ENCODE data around the gene PCGF6. TPM values are rescaled to one million over a fixed set of nuclear protein-coding genes. Genes with fewer than 3 reads are reported as not detected.

PCGF6 gene
- polyA plus RNA-seq, 1 of the 3 experiments (the other 2 are of a cell fraction) = 5.1 TPM

- ChIA-PET CTCF (interaction anchor here (1.7 to 2.3 kb wide), 2 partner anchors 16 to 18 kb away, joined by 4 to 12 read pairs; partner anchors contain the start of gene TAF5), POLR2A (interaction anchor here (1.0 to 1.2 kb wide), 2 partner anchors 46 to 73 kb away, joined by 3 to 6 read pairs; partner anchors contain the start of genes ATP5MK and PDCD11)
- Histone ChIP-seq H4K20me1 (ENCODE audit: insufficient read depth) (no peaks in the 10 kb centered on the region), H3F3A (replicated peaks; ENCODE audit: insufficient read depth) (peaks cover 14% of the 10 kb centered on the region), H3K79me2 (ENCODE audit: insufficient read depth) (peaks cover 31% of the 10 kb centered on the region), H3K27me3 (ENCODE audit: insufficient read depth) (no peaks in the 10 kb centered on the region), H3K36me3 (replicated peaks in 1 of 2; ENCODE audit: control insufficient read depth in 1 of 2, insufficient read depth in 2 of 2, low read length in 1 of 2) (peaks cover 15 to 31% of the 10 kb centered on the region in 2 experiments), H2AFZ (ENCODE audit: low read depth) (peak overlapping the region; percentile 91; the same call in 1 of the 2 replicates), H3K4me3 (ENCODE audit: low read depth in 2 of 2, low read length in 1 of 2) (peak overlapping the region; percentile 64 to 89), H3K4me2 (peak overlapping the region; percentile 93), H3K9ac (peak overlapping the region; percentile 83), H3K9me2 (no peaks in the 10 kb centered on the region), H3K27ac (ENCODE audit: low read depth in 2 of 2, low read length in 1 of 2) (peak overlapping the region; percentile 64 to 71), H3K4me1 (ENCODE audit: control insufficient read depth in 1 of 2, insufficient read depth in 2 of 2, low read depth in 1 of 2, low read length in 1 of 2) (no peaks in the 10 kb centered on the region; a peak in 1 of 4 replicates), H3K9me3 (no peaks in the 10 kb centered on the region)
- DNase-seq = no peak
- WGBS (ENCODE audit: low lambda C conversion rate) = 28% methylated on average over 15 of the region's 16 CpGs
- no peak for TF ChIP-seq TAF1 (IDR thresholded peaks at IDR 0.05; ENCODE audit: borderline replicate concordance, low read depth, low read length)
- TF ChIP-seq TEAD4 (IDR thresholded peaks at IDR 0.05; ENCODE audit: borderline replicate concordance, insufficient read depth) = no peak
- no peak for TF ChIP-seq RXRA (IDR thresholded peaks at IDR 0.05; ENCODE audit: borderline replicate concordance, low read depth)
- no peak for TF ChIP-seq SIN3A (IDR thresholded peaks at IDR 0.05; ENCODE audit: borderline replicate concordance, low read depth, low read length)
- no peak for TF ChIP-seq FOSL2 (IDR thresholded peaks at IDR 0.05; ENCODE audit: borderline replicate concordance, low read depth)
- TF ChIP-seq ELF1 (IDR thresholded peaks at IDR 0.05) = no peak
- TF ChIP-seq TCF12 (IDR thresholded peaks at IDR 0.05) = no peak
- no peak for TF ChIP-seq FOXJ3 (CRISPR knock-in tag; IDR thresholded peaks at IDR 0.05)
- TF ChIP-seq GABPA (IDR thresholded peaks at IDR 0.05; ENCODE audit: low read depth) = no peak
- TF ChIP-seq RCOR1 (IDR thresholded peaks at IDR 0.05; ENCODE audit: low read length) = no peak
- TF ChIP-seq NFIC (IDR thresholded peaks at IDR 0.05; ENCODE audit: borderline replicate concordance) = no peak
- no peak for TF ChIP-seq SMC3 (IDR thresholded peaks at IDR 0.05; ENCODE audit: low read depth, low read length)
Measured at GRCh38 chr10:103350175-103350516, 794 bp downstream of the PCGF6 start.

DNA sequence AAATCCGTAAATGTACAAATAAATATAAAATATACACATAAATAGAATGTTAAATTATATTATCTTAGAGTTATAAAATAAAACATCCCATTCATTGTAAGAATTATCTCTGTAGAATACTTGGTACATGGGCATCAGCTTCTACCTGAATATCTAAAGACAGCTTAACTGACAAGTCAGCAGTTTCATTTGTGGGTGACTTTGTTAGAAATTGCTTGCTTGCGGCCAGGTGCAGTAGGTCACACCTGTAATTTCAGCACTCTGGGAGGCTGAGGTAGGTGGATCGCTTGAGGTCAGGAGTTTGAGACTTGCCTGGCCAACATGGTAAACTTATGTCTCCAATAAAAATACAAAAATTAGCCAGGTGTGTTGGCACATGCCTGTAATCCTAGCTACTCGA, 14.6 kb downstream of the PCGF6 start:
- Histone ChIP-seq H3F3A (replicated peaks; ENCODE audit: insufficient read depth) (peaks cover 9% of the 10 kb centered on the region), H4K20me1 (ENCODE audit: insufficient read depth) (no peaks in the 10 kb centered on the region), H3K4me3 (ENCODE audit: low read depth in 2 of 2, low read length in 1 of 2) (no peak overlapping the region), H3K27ac (ENCODE audit: low read depth in 2 of 2, low read length in 1 of 2) (no peak overlapping the region), H3K79me2 (ENCODE audit: insufficient read depth) (peaks cover 13% of the 10 kb centered on the region; the same call in 1 of the 2 replicates), H3K9ac (no peak overlapping the region), H3K36me3 (replicated peaks in 1 of 2; ENCODE audit: control insufficient read depth in 1 of 2, insufficient read depth in 2 of 2, low read length in 1 of 2) (peaks cover 20 to 31% of the 10 kb centered on the region in 2 experiments), H3K9me2 (no peaks in the 10 kb centered on the region), H3K4me2 (no peak overlapping the region), H3K27me3 (ENCODE audit: insufficient read depth) (no peaks in the 10 kb centered on the region), H2AFZ (ENCODE audit: low read depth) (no peak overlapping the region), H3K4me1 (ENCODE audit: control insufficient read depth in 1 of 2, insufficient read depth in 2 of 2, low read depth in 1 of 2, low read length in 1 of 2) (no peaks in the 10 kb centered on the region), H3K9me3 (no peaks in the 10 kb centered on the region)
- TF ChIP-seq YY1 (IDR thresholded peaks at IDR 0.05; ENCODE audit: low read depth) = no peak
- TF ChIP-seq TCF12 (IDR thresholded peaks at IDR 0.05) = no peak
- no peak for TF ChIP-seq FOXJ3 (CRISPR knock-in tag; IDR thresholded peaks at IDR 0.05)
- TF ChIP-seq REST (IDR thresholded peaks at IDR 0.05; ENCODE audit: low read depth, low read length) = no peak
- CTCF ChIA-PET = interaction anchor here (4.5 kb wide), 1 partner anchor 13 kb away, joined by 50 read pairs; no protein-coding TSS in a partner anchor
- 97% methylated on average over 4 of the region's 4 CpGs for WGBS (ENCODE audit: low lambda C conversion rate)
- DNase-seq = no peak
- POLR2A ChIA-PET = no interaction called here

Measured in SK-N-SH (cell line).